C4-2B (cell line): ENCODE results near the gene ZAP70.

Source experiments
- ZFX ChIP-seq: fragments of 450-650 bp; IDR thresholded peaks from 2 replicates; pipeline ENCODE4 v1.6.1; 2017
- TF ChIP-seq, protein P1 (sequence below): fragments of 450-650 bp; conservative IDR thresholded peaks from 2 replicates; pipeline ENCODE4 v1.5.1; 2017; ENCODE audit warnings: mild to moderate bottlenecking

DNA sequence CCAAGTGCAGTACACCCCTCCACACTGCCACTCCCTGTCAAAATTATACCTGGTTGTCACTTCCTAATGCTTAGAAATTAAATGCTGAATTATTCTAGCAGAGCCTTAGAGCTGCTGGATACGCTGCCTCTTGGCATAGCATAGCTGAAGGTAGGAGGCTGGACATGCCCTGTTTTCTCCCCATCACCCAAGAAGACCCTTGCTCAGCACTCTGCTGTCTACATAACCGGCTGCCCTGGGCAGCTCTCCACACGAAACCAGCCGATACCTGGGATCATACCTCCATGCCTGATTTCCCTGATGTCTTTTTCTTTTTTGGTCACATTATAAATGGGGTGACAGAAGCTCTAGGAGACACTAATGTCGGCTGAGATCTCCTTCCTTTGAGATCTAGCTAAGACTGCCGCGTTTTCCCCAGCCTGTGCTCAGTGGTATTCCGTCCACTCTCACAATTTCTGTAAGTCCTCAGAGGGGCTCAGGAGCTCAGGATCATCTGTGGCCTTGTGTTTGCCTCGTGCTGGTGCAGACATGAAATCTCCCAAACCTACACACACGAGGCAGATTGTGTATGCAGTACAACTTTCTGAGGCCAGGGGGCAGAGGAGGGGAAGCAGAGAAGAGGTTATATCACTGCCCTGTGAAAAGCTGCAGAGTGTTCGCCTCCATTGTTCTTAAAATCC is 13.5 kb upstream of the ZAP70 start:
- TF ChIP-seq, protein P1, sequence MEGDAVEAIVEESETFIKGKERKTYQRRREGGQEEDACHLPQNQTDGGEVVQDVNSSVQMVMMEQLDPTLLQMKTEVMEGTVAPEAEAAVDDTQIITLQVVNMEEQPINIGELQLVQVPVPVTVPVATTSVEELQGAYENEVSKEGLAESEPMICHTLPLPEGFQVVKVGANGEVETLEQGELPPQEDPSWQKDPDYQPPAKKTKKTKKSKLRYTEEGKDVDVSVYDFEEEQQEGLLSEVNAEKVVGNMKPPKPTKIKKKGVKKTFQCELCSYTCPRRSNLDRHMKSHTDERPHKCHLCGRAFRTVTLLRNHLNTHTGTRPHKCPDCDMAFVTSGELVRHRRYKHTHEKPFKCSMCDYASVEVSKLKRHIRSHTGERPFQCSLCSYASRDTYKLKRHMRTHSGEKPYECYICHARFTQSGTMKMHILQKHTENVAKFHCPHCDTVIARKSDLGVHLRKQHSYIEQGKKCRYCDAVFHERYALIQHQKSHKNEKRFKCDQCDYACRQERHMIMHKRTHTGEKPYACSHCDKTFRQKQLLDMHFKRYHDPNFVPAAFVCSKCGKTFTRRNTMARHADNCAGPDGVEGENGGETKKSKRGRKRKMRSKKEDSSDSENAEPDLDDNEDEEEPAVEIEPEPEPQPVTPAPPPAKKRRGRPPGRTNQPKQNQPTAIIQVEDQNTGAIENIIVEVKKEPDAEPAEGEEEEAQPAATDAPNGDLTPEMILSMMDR = peak; percentile 69
- no peak for TF ChIP-seq ZFX
